Endothelial cell of umbilical vein (primary cell): ENCODE data around the gene TSKU.

Source experiments
- MYC ChIP-seq: IDR thresholded peaks from one replicate; pipeline ENCODE4 v1.6.1; 2011; ENCODE audit warnings: mild to moderate bottlenecking, low read depth, low read length
- POLR2A ChIP-seq: IDR thresholded peaks from 2 replicates; pipeline ENCODE4 v1.6.1; 2012; ENCODE audit warnings: low read depth, mild to moderate bottlenecking, control low read depth, low read length
- TF ChIP-seq, protein P1 (sequence below), 2 donors: IDR thresholded peaks; 1 replicate in 1 of 2; 2 replicates in 1 of 2; pipeline ENCODE4 v1.5.1; 2011; ENCODE audit warnings: low read length in 2 of 2, mild to moderate bottlenecking in 2 of 2, moderate library complexity in 2 of 2, control low read depth in 1 of 2, inconsistent platforms in 1 of 2, low read depth in 1 of 2; ENCODE audit not compliant: insufficient read depth in 1 of 2; ENCODE audit errors: extremely low read depth in 1 of 2

GRCh38 chr11:76772783-76773106 is 10.4 kb upstream of the TSKU start:
- TF ChIP-seq, protein P1, sequence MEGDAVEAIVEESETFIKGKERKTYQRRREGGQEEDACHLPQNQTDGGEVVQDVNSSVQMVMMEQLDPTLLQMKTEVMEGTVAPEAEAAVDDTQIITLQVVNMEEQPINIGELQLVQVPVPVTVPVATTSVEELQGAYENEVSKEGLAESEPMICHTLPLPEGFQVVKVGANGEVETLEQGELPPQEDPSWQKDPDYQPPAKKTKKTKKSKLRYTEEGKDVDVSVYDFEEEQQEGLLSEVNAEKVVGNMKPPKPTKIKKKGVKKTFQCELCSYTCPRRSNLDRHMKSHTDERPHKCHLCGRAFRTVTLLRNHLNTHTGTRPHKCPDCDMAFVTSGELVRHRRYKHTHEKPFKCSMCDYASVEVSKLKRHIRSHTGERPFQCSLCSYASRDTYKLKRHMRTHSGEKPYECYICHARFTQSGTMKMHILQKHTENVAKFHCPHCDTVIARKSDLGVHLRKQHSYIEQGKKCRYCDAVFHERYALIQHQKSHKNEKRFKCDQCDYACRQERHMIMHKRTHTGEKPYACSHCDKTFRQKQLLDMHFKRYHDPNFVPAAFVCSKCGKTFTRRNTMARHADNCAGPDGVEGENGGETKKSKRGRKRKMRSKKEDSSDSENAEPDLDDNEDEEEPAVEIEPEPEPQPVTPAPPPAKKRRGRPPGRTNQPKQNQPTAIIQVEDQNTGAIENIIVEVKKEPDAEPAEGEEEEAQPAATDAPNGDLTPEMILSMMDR (IDR thresholded peaks at IDR 0.05; ENCODE audit: extremely low read depth in 1 of 2, insufficient read depth in 1 of 2, low read depth in 1 of 2, low read length in 2 of 2): no peak
- no peak for TF ChIP-seq MYC
- TF ChIP-seq POLR2A: no peak
